GM18499 (cell line): ENCODE measurements around the gene COL23A1.
"Not testable (repeated sequence)": the region's sequence is repeated elsewhere in the genome, so short reads cannot be mapped to it uniquely, and the experiment has no call there.

Experiments
- ATAC-seq: cut with Tn5 transposase; IDR thresholded peaks from one replicate; pipeline ENCODE4 v1.9.1; 2021; ENCODE audit warnings: moderate number of reproducible peaks; ENCODE audit not compliant: insufficient read depth, unreplicated experiment

Gene COL23A1

GRCh38 chr5:178319541-178320041 lies 270.6 kb downstream of the COL23A1 start:
- ATAC-seq, result no peak

GRCh38 chr5:178318893-178319292 lies 271.3 kb downstream of the COL23A1 start:
- ATAC-seq, result no peak

GRCh38 chr5:178318382-178318781 lies 271.8 kb downstream of the COL23A1 start:
- ATAC-seq, result no peak

- not testable (repeated sequence) for ATAC-seq
These were observed 272.5 kb downstream of the COL23A1 start for GRCh38 chr5:178317727-178318126.

- no peak for ATAC-seq
These were observed 275.0 kb downstream of the COL23A1 start for GRCh38 chr5:178314961-178315820.

- ATAC-seq, result no peak
These were observed 276.0 kb downstream of the COL23A1 start for GRCh38 chr5:178314061-178314660.

GRCh38 chr5:178313316-178313715 lies 276.9 kb downstream of the COL23A1 start:
- no peak for ATAC-seq

- no peak for ATAC-seq
These were observed 277.3 kb downstream of the COL23A1 start for GRCh38 chr5:178312880-178313282.

- no peak for ATAC-seq
These were observed 279.9 kb downstream of the COL23A1 start for GRCh38 chr5:178310130-178310865.

GRCh38 chr5:178309271-178310013 lies 280.8 kb downstream of the COL23A1 start:
- ATAC-seq, result no peak

GRCh38 chr5:178308541-178309092 lies 281.6 kb downstream of the COL23A1 start:
- no peak for ATAC-seq

- ATAC-seq, result no peak
These were observed 282.7 kb downstream of the COL23A1 start for GRCh38 chr5:178307267-178308045.

GRCh38 chr5:178306430-178307225 lies 283.6 kb downstream of the COL23A1 start:
- no peak for ATAC-seq

GRCh38 chr5:178305801-178306200 lies 284.4 kb downstream of the COL23A1 start:
- ATAC-seq, result no peak

GRCh38 chr5:178304761-178305645 lies 285.2 kb downstream of the COL23A1 start:
- ATAC-seq, result no peak

- no peak for ATAC-seq
These were observed 286.2 kb downstream of the COL23A1 start for GRCh38 chr5:178304016-178304415.

GRCh38 chr5:178302321-178302720 lies 287.9 kb downstream of the COL23A1 start:
- ATAC-seq, result not testable (repeated sequence)
